DOHH2 (cell line): ENCODE measurements around the gene CHPF.

Experiments used
- EZH2phosphoT487 ChIP-seq: fragments of 200-600 bp; sonication (generic); IDR thresholded peaks from 2 replicates; pipeline ENCODE4 v1.6.1; 2017; ENCODE audit warnings: borderline replicate concordance, mild to moderate bottlenecking, antibody characterized with exemption, low read length, moderate library complexity, mixed read lengths
- TF ChIP-seq, protein P1 (sequence below): fragments of 200-600 bp; sonication (generic); IDR thresholded peaks from one replicate; pipeline ENCODE4 v1.5.1; 2014; ENCODE audit warnings: antibody characterized with exemption, mild to moderate bottlenecking, low read depth, low read length; ENCODE audit not compliant: poor library complexity, severe bottlenecking

DNA sequence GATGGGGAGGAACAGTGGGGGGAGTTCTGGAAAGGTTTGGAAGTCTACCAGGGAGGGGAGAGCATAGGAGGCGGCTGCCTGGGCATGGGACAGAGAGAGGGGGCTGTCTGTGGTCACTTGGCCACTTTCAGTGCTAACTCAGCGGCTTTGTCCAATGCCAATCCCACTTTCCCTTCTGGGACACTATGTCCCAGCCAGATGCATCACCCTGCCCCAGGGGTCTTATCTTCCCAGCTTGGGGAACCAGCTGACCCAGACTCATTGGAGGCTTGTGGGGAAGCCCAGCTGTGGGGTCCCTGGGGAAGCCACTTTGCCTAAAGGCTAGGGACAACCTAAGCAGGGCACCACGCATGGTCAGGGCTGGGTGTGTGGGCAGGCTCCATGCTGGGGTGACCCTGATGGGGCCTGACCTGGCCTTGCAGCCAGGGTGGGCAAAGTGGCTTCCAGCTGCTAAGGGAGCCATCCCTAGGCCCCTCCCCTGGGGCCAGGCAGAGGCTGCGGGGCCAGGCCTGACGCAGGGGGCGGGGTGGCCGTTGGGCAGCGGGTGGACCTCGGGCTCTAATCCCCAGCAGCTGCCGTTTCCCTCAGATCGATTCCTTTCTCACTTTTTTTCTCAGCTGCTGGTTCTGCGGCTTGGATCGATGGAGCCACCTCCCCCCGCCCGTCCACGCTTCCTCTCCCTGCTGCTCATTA, 30.9 kb downstream of the CHPF start:
- TF ChIP-seq, protein P1, sequence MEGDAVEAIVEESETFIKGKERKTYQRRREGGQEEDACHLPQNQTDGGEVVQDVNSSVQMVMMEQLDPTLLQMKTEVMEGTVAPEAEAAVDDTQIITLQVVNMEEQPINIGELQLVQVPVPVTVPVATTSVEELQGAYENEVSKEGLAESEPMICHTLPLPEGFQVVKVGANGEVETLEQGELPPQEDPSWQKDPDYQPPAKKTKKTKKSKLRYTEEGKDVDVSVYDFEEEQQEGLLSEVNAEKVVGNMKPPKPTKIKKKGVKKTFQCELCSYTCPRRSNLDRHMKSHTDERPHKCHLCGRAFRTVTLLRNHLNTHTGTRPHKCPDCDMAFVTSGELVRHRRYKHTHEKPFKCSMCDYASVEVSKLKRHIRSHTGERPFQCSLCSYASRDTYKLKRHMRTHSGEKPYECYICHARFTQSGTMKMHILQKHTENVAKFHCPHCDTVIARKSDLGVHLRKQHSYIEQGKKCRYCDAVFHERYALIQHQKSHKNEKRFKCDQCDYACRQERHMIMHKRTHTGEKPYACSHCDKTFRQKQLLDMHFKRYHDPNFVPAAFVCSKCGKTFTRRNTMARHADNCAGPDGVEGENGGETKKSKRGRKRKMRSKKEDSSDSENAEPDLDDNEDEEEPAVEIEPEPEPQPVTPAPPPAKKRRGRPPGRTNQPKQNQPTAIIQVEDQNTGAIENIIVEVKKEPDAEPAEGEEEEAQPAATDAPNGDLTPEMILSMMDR = no peak
- no peak for TF ChIP-seq EZH2phosphoT487
